WTC11 (cell line): Measurements from ENCODE around the gene SEMG2. TPM values are rescaled to one million over a fixed set of nuclear protein-coding genes. Genes with fewer than 3 reads are reported as not detected.

Experiments used
- ATAC-seq: fragments of 200-7000 bp; cut with Tn5 transposase; 2 replicates; pipeline ENCODE4 v1.10.0; 2021; ENCODE audit warnings: mild to moderate bottlenecking, moderate library complexity
- CTCF ChIA-PET: fragments of 300-600 bp; sonication (Branson Sonifier 250); formaldehyde crosslinking; loops from one replicate; lab custom pipeline; 2021; ENCODE audit warnings: antibody characterized with exemption; lab: Charles Lee
- POLR2A ChIA-PET: fragments of 350-600 bp; sonication (Branson Sonifier 250); formaldehyde crosslinking; loops from one replicate; lab custom pipeline; 2021; ENCODE audit warnings: antibody characterized with exemption; lab: Charles Lee
- DNase-seq: peaks from one replicate; pipeline ENCODE4 v3.0.0; 2021; ENCODE audit warnings: low spot score
- H3K27ac Mint-ChIP-seq: 2 replicates; pipeline ENCODE4 v1.8.0; 2021; ENCODE audit warnings: mixed read lengths
- H3K27me3 Mint-ChIP-seq: 2 replicates; pipeline ENCODE4 v1.8.0; 2021; ENCODE audit warnings: low read depth, mild to moderate bottlenecking, moderate library complexity, mixed read lengths
- H3K36me3 Mint-ChIP-seq: 2 replicates; pipeline ENCODE4 v1.8.0; 2021; ENCODE audit warnings: mixed read lengths
- H3K4me1 Mint-ChIP-seq: 2 replicates; pipeline ENCODE4 v1.8.0; 2022; ENCODE audit warnings: mixed read lengths
- H3K4me3 Mint-ChIP-seq: 2 replicates; pipeline ENCODE4 v1.8.0; 2021; ENCODE audit warnings: mild to moderate bottlenecking, moderate library complexity, mixed read lengths
- H3K9me3 Mint-ChIP-seq: 2 replicates; pipeline ENCODE4 v1.8.0; 2021; ENCODE audit warnings: mixed read lengths
- E2F1 ChIP-seq: sonication (generic); formaldehyde crosslinking; IDR thresholded peaks from 2 replicates; pipeline ENCODE4 v1.8.0; 2022; ENCODE audit warnings: mild to moderate bottlenecking, missing genetic modification reagents
- E2F4 ChIP-seq: sonication (generic); formaldehyde crosslinking; IDR thresholded peaks from 2 replicates; pipeline ENCODE4 v1.8.1; 2022; ENCODE audit warnings: low read depth, mild to moderate bottlenecking, moderate library complexity, missing genetic modification reagents, borderline replicate concordance
- FOXJ3 ChIP-seq: sonication (generic); formaldehyde crosslinking; IDR thresholded peaks from 2 replicates; pipeline ENCODE4 v1.9.0; 2021; ENCODE audit warnings: missing genetic modification reagents, mild to moderate bottlenecking, borderline replicate concordance
- IRF2 ChIP-seq: sonication (generic); formaldehyde crosslinking; IDR thresholded peaks from 2 replicates; pipeline ENCODE4 v1.8.0; 2022; ENCODE audit warnings: low read depth, missing genetic modification reagents, borderline replicate concordance
- JAZF1 ChIP-seq: fragments of 250-450 bp; sonication (Bioruptor Pico); IDR thresholded peaks from 2 replicates; pipeline ENCODE4 v1.9.0; 2021; ENCODE audit warnings: moderate library complexity, mild to moderate bottlenecking, inconsistent platforms
- MLX ChIP-seq: sonication (generic); formaldehyde crosslinking; IDR thresholded peaks from 2 replicates; pipeline ENCODE4 v1.8.1; 2023; ENCODE audit warnings: mild to moderate bottlenecking, missing genetic modification reagents, moderate library complexity
- MYBL2 ChIP-seq: sonication (generic); formaldehyde crosslinking; IDR thresholded peaks from 2 replicates; pipeline ENCODE4 v1.8.1; 2023; ENCODE audit warnings: mild to moderate bottlenecking, moderate library complexity, missing genetic modification reagents
- NFATC4 ChIP-seq: fragments of 250-450 bp; sonication (Bioruptor Pico); IDR thresholded peaks from 2 replicates; pipeline ENCODE4 v1.9.0; 2021; ENCODE audit warnings: mild to moderate bottlenecking
- NFE2L1 ChIP-seq: sonication (generic); formaldehyde crosslinking; IDR thresholded peaks from 2 replicates; pipeline ENCODE4 v1.8.1; 2023; ENCODE audit warnings: missing genetic modification reagents
- NFYB ChIP-seq: sonication (generic); formaldehyde crosslinking; conservative IDR thresholded peaks from 2 replicates; pipeline ENCODE4 v1.8.0; 2022; ENCODE audit warnings: low read depth, missing genetic modification reagents
- NR3C1 ChIP-seq: sonication (generic); formaldehyde crosslinking; conservative IDR thresholded peaks from 2 replicates; pipeline ENCODE4 v1.8.1; 2023; ENCODE audit warnings: low read depth, mild to moderate bottlenecking, missing genetic modification reagents
- RORB ChIP-seq: fragments of 250-450 bp; sonication (Bioruptor Pico); IDR thresholded peaks from 2 replicates; pipeline ENCODE4 v1.9.0; 2021; ENCODE audit warnings: mild to moderate bottlenecking
- SMAD4 ChIP-seq: sonication (generic); formaldehyde crosslinking; IDR thresholded peaks from 2 replicates; pipeline ENCODE4 v1.8.0; 2022; ENCODE audit warnings: mild to moderate bottlenecking, missing genetic modification reagents
- ZNF317 ChIP-seq: sonication (generic); formaldehyde crosslinking; IDR thresholded peaks from 2 replicates; pipeline ENCODE4 v1.8.1; 2023; ENCODE audit warnings: low read depth, mild to moderate bottlenecking, moderate library complexity, missing genetic modification reagents, borderline replicate concordance
- ZNF396 ChIP-seq: fragments of 250-450 bp; sonication (Bioruptor Pico); IDR thresholded peaks from 2 replicates; pipeline ENCODE4 v1.8.0; 2021; ENCODE audit warnings: mild to moderate bottlenecking, moderate library complexity, borderline replicate concordance
- ZNF423 ChIP-seq: fragments of 250-450 bp; sonication (Bioruptor Pico); IDR thresholded peaks from 2 replicates; pipeline ENCODE4 v2.1.2; 2022; ENCODE audit warnings: mild to moderate bottlenecking, moderate library complexity
- total RNA-seq: library from RNA; stranded (reverse); gene quantifications from 3 replicates; pipeline ENCODE4 v1.2.3, GENCODE V29; 2021
- TF ChIP-seq, protein P1 (sequence below): sonication (generic); formaldehyde crosslinking; IDR thresholded peaks from 2 replicates; pipeline ENCODE4 v1.8.1; 2022; ENCODE audit warnings: mild to moderate bottlenecking, moderate library complexity, missing genetic modification reagents
- TF ChIP-seq, protein P2 (sequence below): sonication (generic); formaldehyde crosslinking; conservative IDR thresholded peaks from 2 replicates; pipeline ENCODE4 v1.8.1; 2022; ENCODE audit warnings: mild to moderate bottlenecking, missing genetic modification reagents
- TF ChIP-seq, protein P3 (sequence below): fragments of 250-450 bp; sonication (Bioruptor Pico); IDR thresholded peaks from 2 replicates; pipeline ENCODE4 v1.8.0; 2021; ENCODE audit warnings: mild to moderate bottlenecking

SEMG2 gene
- total RNA-seq, 1 experiment from 2014 or later, result not detected

DNA sequence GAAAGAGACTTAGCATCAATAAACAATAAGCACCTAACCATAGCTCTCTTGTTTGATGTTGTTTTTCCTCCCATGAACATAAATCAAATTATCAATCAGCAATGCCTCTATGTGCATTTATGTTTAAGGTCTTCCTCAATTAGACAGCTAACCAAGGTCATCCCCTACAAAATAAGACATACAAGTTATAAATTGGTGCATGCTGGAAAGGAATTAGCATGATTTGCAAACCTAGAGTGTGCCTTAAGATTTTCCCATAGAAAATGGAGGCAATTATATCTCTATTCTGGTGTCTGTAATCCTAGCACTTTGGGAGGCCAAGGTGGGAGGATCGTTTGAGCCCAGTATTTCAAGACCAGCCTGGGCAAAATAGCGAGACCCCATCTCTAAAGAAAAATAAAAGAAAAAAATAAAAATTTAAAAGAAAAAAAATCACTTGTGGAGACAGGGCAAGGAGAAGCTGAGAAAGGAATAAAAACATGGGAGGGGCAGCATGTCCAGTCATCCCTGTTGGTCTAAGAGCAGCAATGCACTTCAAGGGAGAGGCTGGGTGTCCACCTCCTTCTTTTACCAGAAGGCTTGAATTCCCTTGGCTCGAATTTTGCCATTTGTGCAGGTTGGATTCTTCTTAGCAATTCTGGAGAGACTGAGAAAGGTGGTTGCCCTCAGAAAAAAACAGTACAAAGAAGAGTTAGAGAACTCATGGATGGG, 42.5 kb downstream of the SEMG2 start:
- no peaks in the 10 kb centered on the region for H3K9me3 Mint-ChIP-seq
- no peak for ATAC-seq
- CTCF ChIA-PET, result no interaction called here

GRCh38 chr20:45266977-45267376, 45.8 kb downstream of the SEMG2 start:
- CTCF ChIA-PET, result interaction anchor here (0.9 to 1.5 kb wide), 2 partner anchors 34 to 128 kb away, joined by 3 to 5 read pairs; no protein-coding TSS in a partner anchor
- TF ChIP-seq, protein P1, sequence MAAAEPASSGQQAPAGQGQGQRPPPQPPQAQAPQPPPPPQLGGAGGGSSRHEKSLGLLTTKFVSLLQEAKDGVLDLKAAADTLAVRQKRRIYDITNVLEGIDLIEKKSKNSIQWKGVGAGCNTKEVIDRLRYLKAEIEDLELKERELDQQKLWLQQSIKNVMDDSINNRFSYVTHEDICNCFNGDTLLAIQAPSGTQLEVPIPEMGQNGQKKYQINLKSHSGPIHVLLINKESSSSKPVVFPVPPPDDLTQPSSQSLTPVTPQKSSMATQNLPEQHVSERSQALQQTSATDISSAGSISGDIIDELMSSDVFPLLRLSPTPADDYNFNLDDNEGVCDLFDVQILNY (CRISPR knock-in tag), result no peak
- TF ChIP-seq ZNF396 (CRISPR knock-in tag) (no peak), E2F4 (no peak), FOXJ3 (CRISPR knock-in tag) (no peak), MLX (no peak), ZNF317 (CRISPR knock-in tag) (no peak), E2F1 (CRISPR knock-in tag) (no peak), SMAD4 (CRISPR knock-in tag) (no peak)
- TF ChIP-seq, protein P2, sequence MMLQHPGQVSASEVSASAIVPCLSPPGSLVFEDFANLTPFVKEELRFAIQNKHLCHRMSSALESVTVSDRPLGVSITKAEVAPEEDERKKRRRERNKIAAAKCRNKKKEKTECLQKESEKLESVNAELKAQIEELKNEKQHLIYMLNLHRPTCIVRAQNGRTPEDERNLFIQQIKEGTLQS (CRISPR knock-in tag), result no peak

More for the DNA sequence above, 42.5 kb downstream of the SEMG2 start:
- Mint-ChIP-seq H3K27ac (no peak overlapping the region), H3K27me3 (no peaks in the 10 kb centered on the region)
- POLR2A ChIA-PET, result no interaction called here
- TF ChIP-seq, protein P1 (CRISPR knock-in tag), result no peak
- TF ChIP-seq NFATC4 (CRISPR knock-in tag), result no peak
- TF ChIP-seq, protein P3, sequence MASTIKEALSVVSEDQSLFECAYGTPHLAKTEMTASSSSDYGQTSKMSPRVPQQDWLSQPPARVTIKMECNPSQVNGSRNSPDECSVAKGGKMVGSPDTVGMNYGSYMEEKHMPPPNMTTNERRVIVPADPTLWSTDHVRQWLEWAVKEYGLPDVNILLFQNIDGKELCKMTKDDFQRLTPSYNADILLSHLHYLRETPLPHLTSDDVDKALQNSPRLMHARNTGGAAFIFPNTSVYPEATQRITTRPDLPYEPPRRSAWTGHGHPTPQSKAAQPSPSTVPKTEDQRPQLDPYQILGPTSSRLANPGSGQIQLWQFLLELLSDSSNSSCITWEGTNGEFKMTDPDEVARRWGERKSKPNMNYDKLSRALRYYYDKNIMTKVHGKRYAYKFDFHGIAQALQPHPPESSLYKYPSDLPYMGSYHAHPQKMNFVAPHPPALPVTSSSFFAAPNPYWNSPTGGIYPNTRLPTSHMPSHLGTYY (CRISPR knock-in tag), result no peak
- no peak for TF ChIP-seq MYBL2 (CRISPR knock-in tag)
- TF ChIP-seq E2F1 (CRISPR knock-in tag), result no peak
- no peak for TF ChIP-seq IRF2 (CRISPR knock-in tag)
- TF ChIP-seq NFE2L1, result no peak
- TF ChIP-seq NFYB (CRISPR knock-in tag), result no peak
- TF ChIP-seq NR3C1 (CRISPR knock-in tag), result no peak
- no peak for TF ChIP-seq JAZF1
- TF ChIP-seq ZNF423 (CRISPR knock-in tag), result no peak
- no peak for TF ChIP-seq RORB (CRISPR knock-in tag)
- TF ChIP-seq, all 79 proteins: peak for 0
- peaks cover 6% of the 10 kb centered on the region for H3K4me1 Mint-ChIP-seq
- H3K36me3 Mint-ChIP-seq, result no peaks in the 10 kb centered on the region
- no peak for DNase-seq
- H3K4me3 Mint-ChIP-seq, result no peak overlapping the region

More at GRCh38 chr20:45266977-45267376, 45.8 kb downstream of the SEMG2 start:
- POLR2A ChIA-PET, result no interaction called here
- no peak for ATAC-seq
- Mint-ChIP-seq H3K27ac (no peak overlapping the region), H3K4me1 (peaks cover 11% of the 10 kb centered on the region), H3K9me3 (no peaks in the 10 kb centered on the region), H3K36me3 (no peaks in the 10 kb centered on the region), H3K27me3 (no peaks in the 10 kb centered on the region; the same call in 1 of the 2 replicates), H3K4me3 (no peak overlapping the region)
- DNase-seq, result no peak
